Lower leg skin (tissue), 3 donors: ENCODE measurements around the gene ARID5A.

Experiments
- POLR2A ChIP-seq, 2 donors: fragments of 450-650 bp; IDR thresholded peaks; one replicate each; pipeline ENCODE4 v1.6.1; 2016 to 2017; ENCODE audit warnings: antibody characterized with exemption in 2 of 2, mild to moderate bottlenecking in 1 of 2, moderate library complexity in 1 of 2
- TF ChIP-seq, protein P1 (sequence below), 3 donors: fragments of 450-650 bp; IDR thresholded peaks; one replicate each; pipeline ENCODE4 v1.5.1; 2016; ENCODE audit warnings: antibody characterized with exemption in 3 of 3, mild to moderate bottlenecking in 3 of 3, moderate library complexity in 2 of 3

DNA sequence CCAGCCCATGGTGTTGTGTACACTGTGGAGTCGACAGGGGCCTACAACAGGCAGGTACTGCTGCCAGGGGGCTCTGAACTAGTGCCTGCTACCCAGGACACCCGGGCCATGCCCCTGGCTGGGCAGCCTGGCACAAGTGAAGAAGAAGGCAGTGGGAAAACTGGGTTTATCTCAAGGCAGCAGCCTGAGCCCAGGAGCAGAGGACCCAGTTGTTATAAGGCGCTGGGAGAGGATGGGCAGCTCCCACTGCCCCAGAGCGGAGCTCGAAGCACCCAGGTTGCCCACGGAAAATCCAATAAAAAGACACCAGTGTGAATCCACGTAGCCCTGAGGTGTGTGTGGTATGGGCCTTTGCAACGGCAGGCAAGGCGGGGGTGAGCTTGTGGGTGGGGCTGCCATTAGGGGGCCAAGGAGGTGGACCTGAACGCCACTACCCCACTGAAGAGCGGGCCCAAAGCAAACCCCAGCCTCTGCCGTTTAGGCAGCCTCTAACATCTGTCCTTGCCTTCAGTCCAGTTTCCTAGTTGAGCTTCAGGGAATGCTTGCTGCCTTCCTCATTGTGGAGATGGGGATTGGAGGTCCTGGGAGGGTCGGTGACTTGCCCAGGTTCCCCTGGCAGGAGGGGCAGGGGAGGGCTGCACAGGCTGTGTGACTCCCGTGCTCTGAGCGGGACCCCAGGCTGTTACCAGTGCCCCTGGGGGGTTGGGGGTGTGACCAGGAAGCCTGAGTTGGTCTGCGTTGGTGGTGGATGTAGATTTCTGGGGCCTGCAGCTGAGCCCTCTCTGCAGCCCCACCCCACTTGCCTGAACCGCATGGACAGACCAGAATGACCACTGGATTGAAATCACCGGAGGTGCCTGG, 16.0 kb downstream of the ARID5A start:
- TF ChIP-seq, protein P1, sequence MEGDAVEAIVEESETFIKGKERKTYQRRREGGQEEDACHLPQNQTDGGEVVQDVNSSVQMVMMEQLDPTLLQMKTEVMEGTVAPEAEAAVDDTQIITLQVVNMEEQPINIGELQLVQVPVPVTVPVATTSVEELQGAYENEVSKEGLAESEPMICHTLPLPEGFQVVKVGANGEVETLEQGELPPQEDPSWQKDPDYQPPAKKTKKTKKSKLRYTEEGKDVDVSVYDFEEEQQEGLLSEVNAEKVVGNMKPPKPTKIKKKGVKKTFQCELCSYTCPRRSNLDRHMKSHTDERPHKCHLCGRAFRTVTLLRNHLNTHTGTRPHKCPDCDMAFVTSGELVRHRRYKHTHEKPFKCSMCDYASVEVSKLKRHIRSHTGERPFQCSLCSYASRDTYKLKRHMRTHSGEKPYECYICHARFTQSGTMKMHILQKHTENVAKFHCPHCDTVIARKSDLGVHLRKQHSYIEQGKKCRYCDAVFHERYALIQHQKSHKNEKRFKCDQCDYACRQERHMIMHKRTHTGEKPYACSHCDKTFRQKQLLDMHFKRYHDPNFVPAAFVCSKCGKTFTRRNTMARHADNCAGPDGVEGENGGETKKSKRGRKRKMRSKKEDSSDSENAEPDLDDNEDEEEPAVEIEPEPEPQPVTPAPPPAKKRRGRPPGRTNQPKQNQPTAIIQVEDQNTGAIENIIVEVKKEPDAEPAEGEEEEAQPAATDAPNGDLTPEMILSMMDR (IDR thresholded peaks at IDR 0.05): no peak
- no peak for TF ChIP-seq POLR2A (IDR thresholded peaks at IDR 0.05)
